HCT116 (cell line): ENCODE results near the gene ALK. TPM values are rescaled to one million over a fixed set of nuclear protein-coding genes. Genes with fewer than 3 reads are reported as not detected.

ENCODE experiments used
- ATAC-seq: fragments of 200-7000 bp; cut with Tn5 transposase; 2 replicates; pipeline ENCODE4 v1.9.1; 2020; ENCODE audit warnings: mild to moderate bottlenecking, moderate library complexity
- BruUV-seq: library from RNA; stranded (reverse); fragments of 400-500 nt; replicated peaks from 2 replicates; lab custom pipeline; 2021; lab: Mats Ljungman, UMichigan
- CTCF ChIA-PET: fragments of 300-600 bp; sonication (Branson Sonifier 250); formaldehyde crosslinking; loops from one replicate; lab custom pipeline; 2021; ENCODE audit warnings: antibody characterized with exemption; lab: Charles Lee
- POLR2A ChIA-PET: fragments of 300-600, 350-600 bp; sonication (Branson Sonifier 250); formaldehyde crosslinking; loops from one replicate; lab custom pipeline; 2021; ENCODE audit warnings: antibody characterized with exemption; lab: Charles Lee
- RAD21 ChIA-PET, 2 experiments: fragments of 300-600 bp; sonication (Branson Sonifier 250); formaldehyde crosslinking; loops; one replicate each; lab custom pipeline; 2023; ENCODE audit warnings: low total read pairs in 2 of 2; ENCODE audit not compliant: uncharacterized antibody in 2 of 2, unreplicated experiment in 2 of 2, low non-redundant PET in 1 of 2; lab: Charles Lee
- DNase-seq: peaks from one replicate; pipeline ENCODE4 v3.0.0-alpha.2; 2010; ENCODE audit warnings: low read depth, low spot score
- H2AFZ ChIP-seq: fragments of 200-600 bp; shearing (Covaris generic), sonication (generic); 2 replicates; pipeline ENCODE4 v1.6.1; 2017; ENCODE audit warnings: low read depth, mixed run types, mixed read lengths, antibody characterized with exemption, low read length; ENCODE audit not compliant: poor library complexity, severe bottlenecking
- H3K27ac ChIP-seq: 2 replicates; pipeline ENCODE4 v1.5.1; 2012; ENCODE audit warnings: low read depth, low read length
- H3K27me3 ChIP-seq: fragments of 200-600 bp; sonication (generic); 2 replicates; pipeline ENCODE4 v1.6.1; 2016; ENCODE audit warnings: mixed run types, low read length, mixed read lengths; ENCODE audit not compliant: insufficient read depth
- H3K36me3 ChIP-seq, 2 experiments: fragments of 200-500 bp in 1 of 2; fragments of 200-600 bp in 1 of 2; sonication (Bioruptor generic) in 1 of 2; sonication (generic) in 1 of 2; 2 replicates each; pipeline versions ENCODE4 v1.5.1 to v1.6.1; 2014 to 2016; ENCODE audit warnings: low read length in 2 of 2, inconsistent platforms in 1 of 2, mixed read lengths in 1 of 2, mixed run types in 1 of 2; ENCODE audit not compliant: insufficient read depth in 2 of 2, control insufficient read depth in 1 of 2
- H3K4me1 ChIP-seq, 2 experiments: fragments of 200-600 bp in 1 of 2; sonication (generic) in 1 of 2; 2 replicates each; pipeline versions ENCODE4 v1.5.1 to v1.6.1; 2012 to 2017; ENCODE audit warnings: low read length in 2 of 2, inconsistent platforms in 1 of 2, mild to moderate bottlenecking in 1 of 2, mixed read lengths in 1 of 2, mixed run types in 1 of 2, moderate library complexity in 1 of 2; ENCODE audit not compliant: insufficient read depth in 2 of 2, control insufficient read depth in 1 of 2
- H3K4me2 ChIP-seq: fragments of 200-600 bp; sonication (generic); 2 replicates; pipeline ENCODE4 v1.6.1; 2017; ENCODE audit warnings: mixed run types, low read length, mixed read lengths
- H3K4me3 ChIP-seq, 2 experiments: fragments of 200-600 bp in 1 of 2; sonication (generic) in 1 of 2; replicated peaks in 1 of 2; 2 replicates each; pipeline ENCODE4 v1.5.1; 2011 to 2016; ENCODE audit warnings: low read length in 2 of 2, control low read depth in 1 of 2, low read depth in 1 of 2, mild to moderate bottlenecking in 1 of 2, mixed read lengths in 1 of 2, mixed run types in 1 of 2
- H3K79me2 ChIP-seq: fragments of 200-600 bp; sonication (generic); 2 replicates; pipeline ENCODE4 v1.6.1; 2017; ENCODE audit warnings: mild to moderate bottlenecking, mixed run types, low read length, moderate library complexity, mixed read lengths; ENCODE audit not compliant: insufficient read depth
- H3K9ac ChIP-seq: fragments of 200-600 bp; sonication (generic); 2 replicates; pipeline ENCODE4 v1.6.1; 2016; ENCODE audit warnings: low read length, mixed read lengths
- H3K9me2 ChIP-seq: fragments of 200-600 bp; sonication (generic), shearing (Covaris generic); 2 replicates; pipeline ENCODE4 v1.6.1; 2017; ENCODE audit warnings: mixed run types, mild to moderate bottlenecking, moderate library complexity; ENCODE audit not compliant: insufficient read depth
- H3K9me3 ChIP-seq, 2 experiments: fragments of 200-500 bp in 1 of 2; fragments of 200-600 bp in 1 of 2; sonication (Bioruptor generic) in 1 of 2; sonication (generic) in 1 of 2; 2 replicates each; pipeline ENCODE4 v1.6.1; 2014 to 2017; ENCODE audit warnings: low read length in 2 of 2, mixed read lengths in 2 of 2, inconsistent platforms in 1 of 2, low read depth in 1 of 2, mild to moderate bottlenecking in 1 of 2, mixed run types in 1 of 2, moderate library complexity in 1 of 2; ENCODE audit not compliant: control insufficient read depth in 1 of 2, insufficient read depth in 1 of 2
- H4K20me1 ChIP-seq: fragments of 200-600 bp; sonication (generic), shearing (Covaris generic); 2 replicates; pipeline ENCODE4 v1.6.1; 2017; ENCODE audit warnings: mixed run types, mild to moderate bottlenecking, moderate library complexity; ENCODE audit not compliant: insufficient read depth
- CBX3 ChIP-seq: IDR thresholded peaks from 2 replicates; pipeline ENCODE4 v1.6.1; 2012; ENCODE audit warnings: low read depth
- ELF1 ChIP-seq: IDR thresholded peaks from 2 replicates; pipeline ENCODE4 v1.6.1; 2012; ENCODE audit warnings: low read depth, borderline replicate concordance
- FOSL1 ChIP-seq: IDR thresholded peaks from 2 replicates; pipeline ENCODE4 v1.6.1; 2012; ENCODE audit warnings: low read depth
- JUND ChIP-seq: IDR thresholded peaks from 2 replicates; pipeline ENCODE4 v1.6.1; 2012
- POLR2A ChIP-seq: IDR thresholded peaks from 2 replicates; pipeline ENCODE4 v1.7.0; 2011; ENCODE audit warnings: borderline replicate concordance; ENCODE audit not compliant: insufficient read depth, insufficient read length; ENCODE audit errors: extremely low read depth
- POLR2AphosphoS5 ChIP-seq: IDR thresholded peaks from 2 replicates; pipeline ENCODE4 v1.6.1; 2011; ENCODE audit warnings: mild to moderate bottlenecking, low read depth, low read length, moderate library complexity
- RAD21 ChIP-seq: IDR thresholded peaks from 2 replicates; pipeline ENCODE4 v1.6.1; 2012; ENCODE audit warnings: low read depth, mild to moderate bottlenecking
- REST ChIP-seq: IDR thresholded peaks from 2 replicates; pipeline ENCODE4 v1.6.1; 2012; ENCODE audit warnings: low read depth
- SIN3A ChIP-seq: IDR thresholded peaks from 2 replicates; pipeline ENCODE4 v1.6.1; 2012; ENCODE audit warnings: low read depth
- SP1 ChIP-seq: IDR thresholded peaks from 2 replicates; pipeline ENCODE4 v1.6.1; 2012; ENCODE audit warnings: low read depth
- SRF ChIP-seq: IDR thresholded peaks from 2 replicates; pipeline ENCODE4 v1.6.1; 2012; ENCODE audit warnings: low read depth
- TCF7L2 ChIP-seq: IDR thresholded peaks from 2 replicates; pipeline ENCODE4 v1.7.0; 2011; ENCODE audit warnings: borderline replicate concordance, inconsistent platforms; ENCODE audit not compliant: insufficient read depth, insufficient read length; ENCODE audit errors: extremely low read depth
- ZNF274 ChIP-seq: fragments of 200-500 bp; sonication (Bioruptor generic); IDR thresholded peaks from 2 replicates; pipeline ENCODE4 v1.6.1; 2014; ENCODE audit warnings: mild to moderate bottlenecking, low read depth, low read length, inconsistent platforms
- intact Hi-C: fragments of 100-400 bp; cut with micrococcal nuclease; formaldehyde crosslinking; loops from 2 replicates; pipeline ENCODE4 v1.10.0; 2022
- total RNA-seq: library from RNA; stranded (reverse); gene quantifications from one replicate; pipeline ENCODE4 v1.2.1, GENCODE V29; 2021; ENCODE audit not compliant: unreplicated experiment
- TF ChIP-seq, protein P1 (sequence below), 3 experiments: fragments of 200-600 bp in 1 of 3; sonication (generic) in 1 of 3; IDR thresholded peaks in 2 of 3; conservative IDR thresholded peaks in 1 of 3; 2 replicates each; pipeline ENCODE4 v1.5.1; 2012 to 2017; ENCODE audit warnings: low read depth in 2 of 3, low read length in 2 of 3, antibody characterized with exemption in 1 of 3, borderline replicate concordance in 1 of 3, control low read depth in 1 of 3, mild to moderate bottlenecking in 1 of 3, mixed read lengths in 1 of 3, mixed run types in 1 of 3, moderate library complexity in 1 of 3; ENCODE audit not compliant: insufficient read depth in 1 of 3

ALK gene
- total RNA-seq, 1 experiment from 2014 or later, result not detected

GRCh38 chr2:29495068-29495467, 426.3 kb downstream of the ALK start:
- Histone ChIP-seq H3K9me2 (no peaks in the 10 kb centered on the region), H4K20me1 (no peaks in the 10 kb centered on the region), H3K4me2 (no peak overlapping the region), H3K27me3 (peaks cover 37% of the 10 kb centered on the region), H3K27ac (no peak overlapping the region), H3K4me1 (no peaks in the 10 kb centered on the region), H3K79me2 (no peaks in the 10 kb centered on the region), H3K36me3 (no peaks in the 10 kb centered on the region), H3K9me3 (no peaks in the 10 kb centered on the region), H3K4me3 (no peak overlapping the region), H3K9ac (no peak overlapping the region), H2AFZ (no peak overlapping the region)
- ChIA-PET CTCF (no interaction called here), POLR2A (no interaction called here), RAD21 (no interaction called here)
- TF ChIP-seq SIN3A, result no peak
- TF ChIP-seq POLR2AphosphoS5, result no peak
- no peak for TF ChIP-seq FOSL1
- TF ChIP-seq TCF7L2, result no peak
- TF ChIP-seq JUND, result no peak
- TF ChIP-seq, protein P1, sequence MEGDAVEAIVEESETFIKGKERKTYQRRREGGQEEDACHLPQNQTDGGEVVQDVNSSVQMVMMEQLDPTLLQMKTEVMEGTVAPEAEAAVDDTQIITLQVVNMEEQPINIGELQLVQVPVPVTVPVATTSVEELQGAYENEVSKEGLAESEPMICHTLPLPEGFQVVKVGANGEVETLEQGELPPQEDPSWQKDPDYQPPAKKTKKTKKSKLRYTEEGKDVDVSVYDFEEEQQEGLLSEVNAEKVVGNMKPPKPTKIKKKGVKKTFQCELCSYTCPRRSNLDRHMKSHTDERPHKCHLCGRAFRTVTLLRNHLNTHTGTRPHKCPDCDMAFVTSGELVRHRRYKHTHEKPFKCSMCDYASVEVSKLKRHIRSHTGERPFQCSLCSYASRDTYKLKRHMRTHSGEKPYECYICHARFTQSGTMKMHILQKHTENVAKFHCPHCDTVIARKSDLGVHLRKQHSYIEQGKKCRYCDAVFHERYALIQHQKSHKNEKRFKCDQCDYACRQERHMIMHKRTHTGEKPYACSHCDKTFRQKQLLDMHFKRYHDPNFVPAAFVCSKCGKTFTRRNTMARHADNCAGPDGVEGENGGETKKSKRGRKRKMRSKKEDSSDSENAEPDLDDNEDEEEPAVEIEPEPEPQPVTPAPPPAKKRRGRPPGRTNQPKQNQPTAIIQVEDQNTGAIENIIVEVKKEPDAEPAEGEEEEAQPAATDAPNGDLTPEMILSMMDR (IDR thresholded peaks at IDR 0.05 in 2 of 3, conservative IDR thresholded peaks at IDR 0.05 in 1 of 3; ENCODE audit: borderline replicate concordance in 1 of 3, insufficient read depth in 1 of 3, low read depth in 2 of 3, low read length in 2 of 3), result no peak
- TF ChIP-seq ZNF274, result no peak
- BruUV-seq, result no TSS peak
- DNase-seq (no peak), ATAC-seq (no peak)
- intact Hi-C loops, result no loop called here

DNA sequence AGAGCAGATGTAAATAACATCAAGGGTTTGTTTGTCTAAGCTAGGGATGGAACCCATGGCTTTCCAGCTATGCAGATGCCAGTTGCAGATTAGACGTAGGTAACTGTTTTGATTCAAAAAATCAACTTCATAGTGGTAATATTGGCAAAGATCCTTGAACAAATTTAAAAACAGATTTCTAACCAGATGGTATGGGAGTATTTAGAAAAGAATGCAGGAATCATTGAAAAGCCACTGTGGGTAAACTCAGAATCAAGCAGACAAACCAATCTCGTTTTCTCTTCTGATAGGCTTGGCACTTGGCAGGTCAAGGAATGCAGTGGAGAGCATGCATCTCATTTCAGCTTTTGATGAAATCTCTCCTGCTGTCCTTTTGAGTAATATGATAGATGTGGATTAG, 428.7 kb downstream of the ALK start:
- no peaks in the 10 kb centered on the region for H3K36me3 ChIP-seq
- no TSS peak for BruUV-seq
- H3K27ac ChIP-seq, result no peak overlapping the region
- peaks cover 29% of the 10 kb centered on the region for H3K27me3 ChIP-seq
- DNase-seq (no peak), ATAC-seq (no peak)
- H3K9me3 ChIP-seq, result no peaks in the 10 kb centered on the region
- H4K20me1 ChIP-seq, result no peaks in the 10 kb centered on the region
- H3K4me3 ChIP-seq, result no peak overlapping the region
- ChIA-PET POLR2A (no interaction called here), CTCF (no interaction called here), RAD21 (no interaction called here)
- no peaks in the 10 kb centered on the region for H3K4me1 ChIP-seq
- H3K4me2 ChIP-seq, result no peak overlapping the region
- H3K9me2 ChIP-seq, result no peaks in the 10 kb centered on the region
- no peaks in the 10 kb centered on the region for H3K79me2 ChIP-seq
- intact Hi-C loops, result no loop called here
- H3K9ac ChIP-seq, result no peak overlapping the region
- H2AFZ ChIP-seq, result no peak overlapping the region
- TF ChIP-seq RAD21 (no peak), SP1 (no peak), REST (no peak), ELF1 (no peak), POLR2A (no peak), FOSL1 (no peak), CBX3 (no peak), SRF (no peak)
- TF ChIP-seq, protein P1 (IDR thresholded peaks at IDR 0.05 in 2 of 3, conservative IDR thresholded peaks at IDR 0.05 in 1 of 3; ENCODE audit: borderline replicate concordance in 1 of 3, insufficient read depth in 1 of 3, low read depth in 2 of 3, low read length in 2 of 3), result no peak
